GM08714 (cell line): ENCODE data around the gene HOXD13.

Experiments
- H3K4me3 ChIP-seq: fragments of 200-500 bp; sonication (Bioruptor generic); 2 replicates; pipeline ENCODE4 v1.5.1; 2014; ENCODE audit warnings: mild to moderate bottlenecking, low read length, inconsistent platforms
- ZNF274 ChIP-seq: IDR thresholded peaks from 2 replicates; pipeline ENCODE4 v1.6.1; 2012; ENCODE audit warnings: mild to moderate bottlenecking, low read depth, low read length

HOXD13 gene

GRCh38 chr2:176103742-176104315 lies 11.3 kb downstream of the HOXD13 start:
- TF ChIP-seq ZNF274 = no peak
- no peak overlapping the region; the same call in 1 of the 2 replicates for H3K4me3 ChIP-seq

- no peak overlapping the region; the same call in 1 of the 2 replicates for H3K4me3 ChIP-seq
- no peak for TF ChIP-seq ZNF274
Measured at GRCh38 chr2:176104316-176105077, 12.0 kb downstream of the HOXD13 start.

DNA sequence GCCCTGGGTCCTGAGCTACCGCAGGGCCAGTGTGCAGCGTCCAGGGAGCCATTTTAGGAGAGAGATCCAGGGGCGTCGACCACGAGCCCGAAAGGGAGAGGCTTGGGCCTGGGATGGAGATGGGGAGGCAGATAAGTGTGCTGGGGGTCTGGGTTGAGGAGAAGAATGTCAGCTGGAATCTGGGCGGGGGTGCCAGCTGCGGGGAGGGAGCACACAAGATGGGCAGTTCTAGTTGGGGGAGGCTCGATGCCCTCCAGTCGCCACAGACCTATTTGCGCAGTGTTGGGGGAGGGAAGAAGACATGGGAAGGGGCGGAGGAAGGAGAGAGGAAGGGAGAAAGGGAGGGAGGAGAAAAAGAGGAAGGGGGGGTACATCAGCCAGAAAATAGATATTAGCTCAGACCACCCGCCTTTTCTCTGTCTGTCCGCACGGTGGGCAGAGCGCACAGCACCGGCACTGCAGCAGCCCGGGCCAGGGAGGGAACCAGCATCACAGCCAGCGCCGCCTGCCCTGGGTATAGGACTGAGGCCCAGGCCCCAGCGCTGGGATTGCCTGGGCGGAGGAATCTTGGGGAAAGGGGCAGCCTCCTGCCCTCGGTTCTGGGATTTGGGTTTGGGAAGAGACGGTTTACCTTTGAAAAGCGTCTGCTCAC lies 12.7 kb downstream of the HOXD13 start:
- no peak for TF ChIP-seq ZNF274
- H3K4me3 ChIP-seq = no peak overlapping the region

GRCh38 chr2:176105730-176106580 lies 13.4 kb downstream of the HOXD13 start:
- no peak overlapping the region for H3K4me3 ChIP-seq
- TF ChIP-seq ZNF274 = no peak

DNA sequence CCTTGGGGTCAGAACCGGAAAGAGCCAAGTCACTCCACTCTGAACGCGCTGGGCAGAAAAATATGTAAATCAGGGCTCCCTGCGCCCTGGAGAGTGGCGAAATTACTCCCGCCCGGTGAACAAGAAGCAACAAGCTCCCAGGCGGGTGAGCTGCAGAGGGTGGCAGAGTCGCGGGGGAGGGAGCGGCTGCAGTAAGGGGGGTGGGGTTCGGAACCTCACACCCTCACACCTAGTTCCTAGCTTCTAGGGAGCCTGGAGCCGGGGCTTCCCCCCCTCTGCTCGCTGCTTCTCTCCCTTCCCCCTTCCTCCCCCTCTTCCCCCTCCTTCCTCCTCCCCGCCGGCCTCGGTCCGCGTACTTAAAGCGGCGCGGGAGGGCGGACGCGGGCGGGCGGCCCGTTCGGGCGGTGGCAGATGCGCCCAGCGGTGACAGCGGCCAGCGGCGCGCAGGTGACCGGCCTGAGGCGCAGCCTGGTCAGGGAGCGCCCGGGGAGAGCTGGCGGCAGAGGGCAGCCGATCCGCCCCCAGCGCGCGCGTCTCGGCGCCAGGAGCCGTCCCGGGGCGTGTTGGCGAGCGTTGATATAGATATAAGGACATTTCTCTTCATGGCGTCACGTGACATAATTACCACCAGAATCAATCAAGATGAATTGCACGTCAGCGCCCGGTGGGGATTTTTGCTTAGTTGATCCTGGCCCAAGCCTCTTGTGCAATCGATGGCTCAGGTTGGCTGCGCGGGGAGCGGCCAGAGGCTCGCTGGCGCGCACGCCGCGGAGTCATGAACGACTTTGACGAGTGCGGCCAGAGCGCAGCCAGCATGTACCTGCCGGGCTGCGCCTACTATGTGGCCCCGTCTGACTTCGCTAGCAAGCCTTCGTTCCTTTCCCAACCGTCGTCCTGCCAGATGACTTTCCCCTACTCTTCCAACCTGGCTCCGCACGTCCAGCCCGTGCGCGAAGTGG lies 14.3 kb downstream of the HOXD13 start, which contains the start of gene HOXD11:
HOXD11 (plus strand) TSS at position 700 of the 959 bp plus-strand sequence; CDS start at position 776, 76 bp downstream.
- peak within 1 kb of the TSS; percentile 30 for H3K4me3 ChIP-seq
- no peak for TF ChIP-seq ZNF274

DNA sequence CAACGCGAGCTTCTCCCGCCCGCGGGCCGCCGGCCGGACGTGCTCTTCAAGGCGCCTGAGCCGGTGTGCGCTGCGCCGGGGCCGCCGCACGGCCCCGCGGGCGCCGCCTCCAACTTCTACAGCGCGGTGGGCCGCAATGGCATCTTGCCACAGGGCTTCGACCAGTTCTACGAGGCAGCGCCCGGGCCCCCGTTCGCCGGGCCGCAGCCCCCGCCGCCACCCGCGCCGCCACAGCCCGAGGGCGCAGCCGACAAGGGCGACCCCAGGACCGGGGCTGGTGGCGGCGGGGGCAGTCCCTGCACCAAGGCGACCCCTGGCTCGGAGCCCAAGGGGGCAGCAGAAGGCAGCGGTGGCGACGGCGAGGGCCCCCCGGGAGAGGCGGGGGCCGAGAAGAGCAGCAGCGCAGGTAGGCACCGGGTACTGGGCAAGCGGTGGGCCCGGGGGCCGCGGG lies 15.2 kb downstream of the HOXD13 start:
- no peak for TF ChIP-seq ZNF274
- H3K4me3 ChIP-seq = no peak overlapping the region; the same call in 1 of the 2 replicates

GRCh38 chr2:176109192-176109901 lies 16.8 kb downstream of the HOXD13 start:
- no peak overlapping the region; the same call in 1 of the 2 replicates for H3K4me3 ChIP-seq
- no peak for TF ChIP-seq ZNF274

DNA sequence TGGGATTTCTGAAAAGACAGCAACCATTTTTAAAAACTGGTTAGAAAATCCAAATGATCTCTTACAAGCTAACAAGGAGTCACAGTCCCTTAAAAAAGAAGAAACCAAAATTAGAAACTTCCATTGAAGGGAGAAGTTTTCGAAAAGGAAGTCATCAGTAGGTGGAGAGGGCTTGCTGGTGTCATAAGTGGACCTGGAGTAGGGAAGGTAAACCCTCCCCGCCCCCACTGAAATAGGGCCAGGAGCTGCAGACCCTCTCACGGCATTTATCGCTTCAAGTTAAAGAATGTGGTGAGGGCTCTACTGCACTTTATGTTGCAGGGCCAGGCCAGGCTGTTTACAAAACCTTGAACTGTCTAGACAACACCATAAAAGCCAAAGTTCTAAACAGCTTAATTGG lies 17.4 kb downstream of the HOXD13 start:
- no peak for TF ChIP-seq ZNF274

DNA sequence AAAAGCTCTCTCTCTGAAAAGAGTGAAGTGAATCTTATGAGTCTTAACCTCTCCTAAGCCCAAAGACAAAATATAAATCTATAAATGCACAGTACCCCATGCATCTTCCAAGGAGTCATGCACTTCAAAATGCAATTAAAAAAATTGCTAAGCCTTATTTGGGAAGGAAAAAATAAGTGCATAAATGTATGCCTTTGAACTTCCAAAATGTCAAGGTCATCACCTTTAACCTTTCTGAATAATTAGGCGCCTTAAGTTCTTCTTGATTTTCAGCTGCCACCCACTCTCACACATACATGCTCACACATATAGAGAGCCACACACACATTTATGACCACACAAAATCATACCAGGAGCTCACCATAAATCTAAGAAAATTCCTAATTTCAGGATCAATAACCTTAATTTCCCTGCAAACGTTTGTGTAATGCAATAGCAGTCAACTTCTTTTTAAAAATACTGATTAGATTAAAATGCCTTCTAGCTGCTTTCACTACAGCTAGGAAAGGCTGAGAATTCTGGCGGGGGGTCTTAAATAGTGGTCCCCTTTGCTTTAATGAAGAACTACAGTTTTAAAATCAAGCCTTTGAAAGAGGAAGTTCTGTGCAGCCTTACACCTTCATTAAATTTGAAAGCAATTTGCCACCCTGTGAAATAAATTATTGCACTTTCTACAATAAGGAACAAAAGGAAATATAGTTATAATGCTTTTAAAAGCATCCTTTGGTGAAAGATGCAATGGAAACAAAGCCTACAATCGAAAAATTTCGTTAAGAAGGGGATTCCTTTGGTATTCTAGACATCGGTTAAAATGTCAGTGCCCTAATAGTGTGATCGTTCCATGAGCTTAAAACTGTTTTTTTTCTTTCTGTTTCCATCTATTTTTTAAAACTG lies 18.1 kb downstream of the HOXD13 start:
- H3K4me3 ChIP-seq = no peak overlapping the region

More for the DNA sequence above, 17.4 kb downstream of the HOXD13 start:
- no peak overlapping the region for H3K4me3 ChIP-seq

GRCh38 chr2:176111309-176111663 lies 18.8 kb downstream of the HOXD13 start:
- no peak overlapping the region for H3K4me3 ChIP-seq
- TF ChIP-seq ZNF274 = no peak

More for the DNA sequence above, 18.1 kb downstream of the HOXD13 start:
- TF ChIP-seq ZNF274 = no peak

GRCh38 chr2:176111846-176112374 lies 19.4 kb downstream of the HOXD13 start:
- no peak overlapping the region for H3K4me3 ChIP-seq
- no peak for TF ChIP-seq ZNF274
